Measurements from ENCODE around the gene RBCK1.

- TF ChIP-seq CTCF (IDR thresholded peaks at IDR 0.05) (no peak), POLR2A (IDR thresholded peaks at IDR 0.05) (no peak)
These were observed 32.5 kb downstream of the RBCK1 start for GRCh38 chr20:440636-441035.
